SHP77 treated with DMSO at 0.1 percent for 48 hours (cell line): ENCODE results near the gene FBXO40.
"Not testable (repeated sequence)": the region's sequence is repeated elsewhere in the genome, so short reads cannot be mapped to it uniquely, and the experiment has no call there.

Experiments used
- DNase-seq: peaks from one replicate; lab custom pipeline; 2025; lab: John Stamatoyannopoulos, UW

The FBXO40 gene, protein sequence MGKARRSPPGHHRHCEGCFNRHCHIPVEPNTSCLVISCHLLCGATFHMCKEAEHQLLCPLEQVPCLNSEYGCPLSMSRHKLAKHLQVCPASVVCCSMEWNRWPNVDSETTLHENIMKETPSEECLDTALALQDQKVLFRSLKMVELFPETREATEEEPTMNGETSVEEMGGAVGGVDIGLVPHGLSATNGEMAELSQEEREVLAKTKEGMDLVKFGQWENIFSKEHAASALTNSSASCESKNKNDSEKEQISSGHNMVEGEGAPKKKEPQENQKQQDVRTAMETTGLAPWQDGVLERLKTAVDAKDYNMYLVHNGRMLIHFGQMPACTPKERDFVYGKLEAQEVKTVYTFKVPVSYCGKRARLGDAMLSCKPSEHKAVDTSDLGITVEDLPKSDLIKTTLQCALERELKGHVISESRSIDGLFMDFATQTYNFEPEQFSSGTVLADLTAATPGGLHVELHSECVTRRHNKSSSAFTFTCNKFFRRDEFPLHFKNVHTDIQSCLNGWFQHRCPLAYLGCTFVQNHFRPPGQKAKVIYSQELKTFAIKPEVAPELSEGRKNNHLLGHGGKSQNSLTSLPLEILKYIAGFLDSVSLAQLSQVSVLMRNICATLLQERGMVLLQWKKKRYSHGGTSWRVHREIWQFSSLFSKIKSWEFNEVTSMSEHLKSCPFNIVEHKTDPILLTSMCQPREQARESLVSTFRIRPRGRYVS

DNA sequence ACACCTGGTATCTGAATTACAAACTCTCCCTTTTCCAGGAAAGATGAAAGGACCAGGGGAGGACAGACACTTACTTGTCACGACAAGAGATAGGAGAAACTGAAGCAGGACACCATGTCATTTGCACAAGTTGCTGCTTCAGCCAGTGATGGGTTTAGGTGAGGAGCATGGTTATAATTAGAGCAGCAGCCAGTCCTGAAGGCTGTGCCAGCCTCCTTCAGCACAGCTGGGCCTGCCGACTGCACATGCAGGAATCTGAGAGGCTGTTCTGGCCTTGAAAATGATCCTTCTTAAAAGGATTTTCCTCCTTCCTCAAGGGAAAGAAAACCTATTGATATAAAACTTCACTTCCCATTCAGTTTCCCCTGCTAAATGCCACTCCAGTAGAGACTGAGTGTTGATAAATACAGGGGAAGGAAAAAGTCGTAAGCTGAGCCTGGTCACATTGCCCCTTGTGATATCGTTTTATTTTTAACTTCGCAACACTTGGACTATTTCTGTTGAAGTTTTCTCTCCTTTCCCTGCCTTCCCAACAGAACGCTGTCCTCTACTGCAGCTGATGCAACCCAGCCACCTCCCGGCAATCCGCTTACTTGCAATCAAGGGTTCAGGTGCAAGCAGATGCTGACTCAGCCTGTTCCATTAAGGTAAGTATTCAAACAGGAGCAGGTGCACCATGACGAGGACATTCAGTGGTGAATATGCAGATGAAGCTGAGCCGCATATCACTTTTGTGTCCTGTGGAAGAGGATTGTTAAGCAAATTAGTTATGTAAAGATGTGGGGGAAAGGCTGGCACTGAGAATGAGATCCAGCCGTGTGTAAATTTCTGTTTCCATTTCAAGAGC is at the start of gene FBXO40:
Gene FBXO40 (plus strand): TSS at position 524 of the 847 bp plus-strand sequence. CDS start 27,197 bp downstream, outside the sequence.
- peak; percentile 43 for DNase-seq

DNA sequence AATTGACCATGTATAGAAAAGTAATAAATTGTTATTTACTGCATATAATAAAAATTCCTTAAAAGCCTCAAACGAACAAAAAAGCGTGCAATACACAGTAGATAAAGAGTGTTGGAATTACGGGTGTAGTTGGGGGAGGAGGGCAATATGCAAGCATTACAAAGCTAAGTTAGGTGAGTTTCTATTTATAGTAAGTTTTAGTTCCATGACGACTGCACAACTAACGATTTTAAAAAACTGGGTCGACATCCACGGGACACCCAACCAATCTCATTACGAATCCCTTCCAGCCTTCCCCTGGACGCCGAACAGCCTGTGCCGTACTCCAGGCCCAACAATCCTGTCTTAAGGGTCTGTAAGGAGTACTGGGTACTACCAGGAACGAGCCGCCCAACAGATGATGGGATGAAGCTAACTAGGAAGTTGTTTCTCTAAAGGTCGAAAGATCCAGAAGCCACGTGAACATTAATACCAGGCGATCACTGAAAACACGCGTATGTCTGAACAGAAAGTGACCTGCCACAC is 48.1 kb upstream of the FBXO40 start:
- DNase-seq: no peak

DNA sequence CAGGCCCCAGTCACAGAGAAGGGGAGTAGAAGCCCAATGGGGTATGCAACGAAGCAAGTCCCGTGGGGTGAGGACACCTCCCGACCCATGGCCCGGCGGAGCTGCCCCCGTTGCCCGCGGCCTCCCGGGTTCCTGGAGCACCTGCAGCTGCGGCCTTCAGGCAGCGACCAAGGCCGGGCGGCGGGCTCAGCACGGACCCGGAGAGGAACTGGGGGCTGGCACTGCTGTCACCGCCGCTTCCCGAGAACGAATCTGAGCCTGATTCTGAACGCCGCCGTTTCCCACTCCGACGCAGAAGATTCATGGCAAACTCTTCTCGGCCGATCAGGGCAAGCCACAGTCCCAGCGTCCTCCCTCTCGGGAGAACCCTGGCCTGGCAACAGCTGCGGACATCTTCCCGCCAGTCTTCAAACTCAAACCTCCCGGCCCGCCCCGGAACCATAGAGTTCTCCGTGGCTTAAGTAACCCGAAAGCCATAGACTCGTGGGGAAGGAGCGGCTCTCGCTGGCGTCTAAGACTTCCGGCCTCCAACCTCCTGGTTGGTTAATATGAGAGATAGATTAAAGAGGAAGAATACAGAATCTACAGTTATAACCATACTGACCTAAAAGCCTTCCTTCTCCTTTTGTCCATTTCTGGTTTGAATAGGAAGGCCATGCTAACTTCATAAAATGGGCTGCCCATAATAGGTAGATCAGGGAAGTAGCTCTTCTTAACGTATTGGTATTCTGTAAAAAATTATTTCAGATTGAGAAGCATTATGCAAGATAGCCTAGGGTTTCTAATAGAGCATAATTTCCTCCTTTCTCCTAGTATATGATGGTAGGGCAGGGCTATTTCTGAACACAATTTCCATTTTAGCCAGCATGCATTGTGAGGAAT is 47.4 kb upstream of the FBXO40 start, which contains the start of gene POLQ:
Gene POLQ (minus strand): TSS at position 415 of the 882 bp plus-strand sequence. CDS start 111 bp downstream, at position 304.
- DNase-seq: peak; percentile 85

DNA sequence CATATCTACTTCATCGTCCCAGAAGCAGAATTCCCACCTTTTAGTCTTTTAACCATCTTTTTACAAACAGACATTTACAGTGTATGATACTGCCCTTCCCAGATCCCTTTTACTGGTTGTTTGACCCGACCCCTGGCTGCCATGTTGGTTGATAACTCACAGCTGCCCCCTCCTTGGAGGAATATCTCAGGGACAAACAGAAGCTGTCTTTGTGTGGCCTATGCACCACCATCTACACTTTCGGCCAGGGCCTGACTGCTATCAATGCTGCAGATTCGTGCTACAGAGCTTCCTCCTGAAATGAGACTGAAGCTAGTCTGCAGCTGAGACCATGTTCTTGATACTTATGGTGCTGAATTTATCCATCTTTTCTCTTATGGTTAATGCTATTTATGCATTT is 40.8 kb upstream of the FBXO40 start:
- DNase-seq: no peak

DNA sequence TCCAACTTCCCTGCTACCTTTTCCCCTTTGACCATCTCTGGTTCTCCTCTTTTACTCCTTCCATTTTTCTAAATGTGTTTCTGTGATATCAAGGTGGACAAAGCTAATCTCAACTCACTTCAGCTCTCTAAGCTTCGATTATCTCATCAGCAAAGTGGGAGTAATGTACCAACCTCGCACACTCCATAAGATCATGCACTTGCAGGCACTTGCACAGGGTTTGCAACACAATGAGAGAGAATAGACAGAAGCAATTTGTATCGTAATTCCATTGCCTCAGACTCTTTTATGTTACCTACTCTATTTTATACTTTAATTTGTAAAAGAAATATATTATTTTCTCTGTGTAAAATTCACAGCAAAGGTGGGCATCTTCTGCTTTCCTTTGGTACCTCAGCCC is 40.4 kb upstream of the FBXO40 start:
- no peak for DNase-seq

DNA sequence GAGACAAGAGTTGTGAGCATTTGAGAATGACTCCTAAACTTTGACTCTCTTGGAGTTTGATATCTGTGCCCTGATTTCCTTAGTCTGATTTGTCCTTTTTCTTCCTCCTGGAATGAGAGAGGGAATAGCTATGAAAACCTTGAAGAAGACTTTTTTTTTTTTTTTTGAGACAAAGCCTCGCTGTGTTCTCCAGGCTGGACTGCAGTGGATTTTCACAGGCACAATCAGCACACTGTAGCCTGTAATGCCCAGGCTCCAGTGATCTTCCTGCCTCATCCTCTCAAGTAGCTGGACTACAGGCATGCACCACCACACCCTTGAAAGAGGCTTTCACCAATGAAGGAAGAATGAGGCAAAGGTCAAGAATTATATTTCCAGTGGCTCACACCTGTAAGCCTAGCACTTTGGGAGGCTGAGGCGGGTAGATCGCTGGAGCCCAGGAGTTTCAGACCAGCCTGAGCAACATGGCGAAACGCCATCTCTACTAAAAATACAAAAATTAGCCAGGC is 35.7 kb upstream of the FBXO40 start:
- no peak for DNase-seq

DNA sequence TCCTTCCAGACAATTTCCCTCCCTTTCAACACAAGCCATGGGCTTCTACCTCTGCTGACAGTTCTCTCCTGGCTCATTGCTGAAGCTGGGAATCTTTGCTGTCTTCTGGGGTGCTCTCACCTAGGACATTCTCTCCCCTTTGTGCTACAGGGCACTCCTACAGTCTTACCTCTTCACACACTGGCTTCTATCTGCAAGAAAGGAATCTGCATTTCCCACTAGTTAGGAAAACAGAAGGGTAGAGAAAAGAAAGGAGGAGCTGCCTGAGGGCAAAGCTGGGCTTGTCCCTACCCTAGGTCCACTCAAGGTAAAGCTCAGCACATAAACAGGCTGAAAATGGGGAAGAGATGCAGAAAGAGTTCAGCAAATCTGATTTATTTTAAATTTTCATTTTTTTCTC is 31.0 kb upstream of the FBXO40 start:
- DNase-seq: no peak

DNA sequence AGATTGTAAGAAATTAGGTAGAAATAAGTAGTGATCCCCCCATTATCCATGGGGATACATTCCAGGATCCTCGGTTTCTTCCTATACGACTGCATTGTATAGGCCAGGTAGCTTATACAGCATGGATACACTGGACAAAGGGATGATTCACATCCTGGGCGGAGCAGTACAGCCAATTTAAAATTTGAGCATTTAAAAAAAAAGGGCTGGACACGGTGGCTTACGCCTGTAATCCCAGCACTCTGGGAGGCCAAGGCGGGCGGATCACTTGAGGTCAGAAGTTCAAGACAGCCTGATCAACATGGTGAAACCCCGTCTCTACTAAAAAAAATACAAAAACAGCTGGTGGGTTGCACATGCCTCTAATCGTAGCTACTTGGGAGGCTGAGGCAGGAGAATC is 26.4 kb upstream of the FBXO40 start:
- DNase-seq: no peak

DNA sequence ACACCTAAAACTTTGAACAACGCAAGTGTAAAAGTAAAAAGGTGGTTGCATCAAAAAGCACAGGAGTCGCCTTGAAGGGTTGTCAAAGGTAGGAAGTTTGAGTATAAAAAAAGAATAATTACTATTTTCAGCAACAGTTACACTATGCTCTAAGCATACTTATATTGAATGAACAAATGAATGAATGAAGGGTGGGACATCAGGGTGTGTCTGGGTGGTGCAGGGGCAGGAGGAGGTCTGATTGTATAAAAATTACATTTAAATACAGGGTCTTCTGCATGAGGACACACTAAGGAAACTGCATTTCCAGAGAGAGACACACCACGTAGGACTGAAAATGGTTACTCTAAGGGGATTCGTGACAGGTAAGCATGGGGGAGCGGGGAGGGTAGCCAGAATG is 25.5 kb upstream of the FBXO40 start, which contains the start of gene ARGFX:
Gene ARGFX (plus strand): TSS at position 301 of the 400 bp plus-strand sequence. CDS start 2,765 bp downstream, outside the sequence.
- no peak for DNase-seq

DNA sequence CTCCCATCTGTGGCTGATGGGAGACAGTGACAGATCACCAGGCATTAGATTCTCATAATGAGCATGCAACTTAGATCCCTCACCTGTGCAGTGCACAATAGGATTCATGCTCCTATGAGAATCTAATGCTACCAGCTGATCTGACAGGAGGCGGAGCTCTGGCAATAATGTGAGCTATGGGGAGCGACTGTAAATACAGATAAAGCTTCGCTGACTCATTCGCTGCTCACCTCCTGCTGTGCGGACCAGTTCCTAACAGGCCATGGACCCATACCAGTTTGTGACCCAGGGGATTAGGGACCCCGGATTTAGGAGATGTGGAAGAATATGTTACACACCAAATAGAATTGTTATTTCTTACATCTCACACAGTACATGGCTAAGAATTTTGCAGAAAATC is 18.7 kb upstream of the FBXO40 start:
- peak; percentile 32 for DNase-seq

DNA sequence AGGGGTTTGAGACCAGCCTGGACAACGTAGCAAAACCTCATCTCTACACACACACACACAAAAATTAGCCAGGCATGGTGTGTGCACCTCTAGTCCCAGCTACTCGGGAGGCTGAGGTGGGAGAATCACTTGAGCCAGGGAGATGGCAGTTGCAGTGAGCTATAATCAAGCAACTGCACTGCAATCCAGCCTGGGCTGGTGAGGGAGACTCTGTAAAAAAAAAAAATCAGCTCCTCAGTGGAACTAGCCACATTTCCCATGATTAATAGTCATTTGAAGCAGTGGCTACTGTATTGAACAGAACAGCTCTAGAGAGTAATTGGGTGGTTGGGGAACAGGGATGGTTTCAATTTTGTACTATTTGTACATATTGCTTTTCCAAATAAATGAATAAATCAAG is 11.5 kb upstream of the FBXO40 start:
- no peak for DNase-seq

DNA sequence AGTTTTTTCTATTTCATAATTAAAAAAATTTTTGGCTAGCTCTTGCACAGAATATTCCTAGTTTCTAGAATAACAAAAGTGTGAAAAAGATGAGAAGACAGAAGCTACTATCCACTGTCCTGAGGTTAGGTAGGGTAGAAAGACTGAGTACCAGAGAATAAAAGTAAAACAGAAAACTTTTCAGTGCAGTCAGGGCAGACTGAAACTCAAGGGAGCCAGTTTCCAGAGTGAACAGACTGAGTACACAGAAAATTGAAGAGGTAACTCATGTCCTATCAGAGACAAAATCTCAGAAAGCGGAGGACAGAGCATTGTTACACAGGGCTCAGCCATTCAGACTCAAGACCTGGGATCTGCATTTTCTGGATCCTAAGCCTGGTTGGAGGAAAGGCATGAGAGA is 8.8 kb upstream of the FBXO40 start:
- DNase-seq: no peak

DNA sequence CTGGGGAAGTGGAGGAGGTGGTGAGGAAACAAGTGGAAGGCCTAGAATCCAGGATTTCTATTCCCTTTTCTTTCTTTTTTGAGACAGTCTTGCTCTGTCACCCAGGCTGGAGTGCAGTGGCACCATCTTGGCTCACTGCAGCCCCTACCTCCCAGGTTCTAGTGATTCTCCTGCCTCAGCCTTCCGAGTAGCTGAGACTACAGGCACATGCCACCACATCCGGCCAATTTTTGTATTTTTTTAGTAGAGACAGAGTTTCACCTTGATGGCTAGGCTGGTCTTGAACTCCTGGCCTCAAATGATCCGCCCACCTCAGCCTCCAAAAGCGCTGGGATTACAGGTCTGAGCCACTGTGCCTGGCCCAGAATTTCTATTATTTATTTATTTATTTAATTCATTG is 627 bp downstream of the FBXO40 start:
- not testable (repeated sequence) for DNase-seq

DNA sequence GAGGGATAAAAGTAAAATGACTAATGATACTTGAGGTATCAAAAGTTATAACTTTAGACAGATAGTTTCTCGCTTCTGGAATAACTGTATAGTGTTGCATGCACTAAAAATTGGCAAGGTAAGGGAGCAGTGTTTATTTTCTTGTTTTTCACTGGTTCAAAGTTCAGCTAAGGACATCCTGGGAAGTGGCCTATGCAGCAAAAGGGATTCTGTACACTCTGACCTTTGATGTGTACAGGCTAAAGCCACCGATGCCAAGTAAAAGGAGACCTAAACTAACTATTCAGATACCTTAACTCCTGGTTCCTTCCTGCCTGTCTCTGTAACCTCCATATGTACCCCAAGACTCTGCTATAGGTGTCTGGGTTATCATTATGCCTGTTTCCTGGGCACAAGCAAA is 1.7 kb downstream of the FBXO40 start:
- no peak for DNase-seq

DNA sequence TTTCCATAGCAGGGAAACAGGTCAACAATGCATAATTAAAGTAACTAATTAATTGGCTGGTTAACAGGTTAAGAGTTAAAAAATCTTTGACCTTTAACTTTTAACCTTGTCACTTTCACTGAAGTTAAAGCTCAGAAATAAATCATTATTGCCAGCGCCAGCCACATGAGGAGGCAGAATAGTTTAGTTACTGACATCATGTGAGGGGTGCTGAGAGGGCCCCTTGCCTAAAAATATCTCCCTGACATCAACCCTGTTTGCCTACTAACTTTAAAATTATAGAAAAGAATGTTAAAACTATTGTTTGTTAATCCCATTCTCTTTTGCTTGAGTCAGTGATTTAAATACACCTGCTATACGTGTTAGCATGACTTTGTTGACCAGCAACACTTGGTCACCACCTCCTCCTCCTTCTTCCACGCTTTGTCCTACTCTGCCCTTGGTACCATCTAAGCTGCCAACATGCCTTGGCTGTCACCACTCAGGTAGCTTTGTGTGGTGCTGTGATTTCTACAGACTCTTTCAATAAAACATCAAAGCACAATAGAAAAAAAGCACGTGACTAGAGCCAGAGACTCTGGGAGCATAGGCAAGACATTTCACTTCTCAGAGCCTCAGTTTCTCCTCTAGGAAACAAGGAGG is 2.7 kb downstream of the FBXO40 start:
- DNase-seq: no peak

DNA sequence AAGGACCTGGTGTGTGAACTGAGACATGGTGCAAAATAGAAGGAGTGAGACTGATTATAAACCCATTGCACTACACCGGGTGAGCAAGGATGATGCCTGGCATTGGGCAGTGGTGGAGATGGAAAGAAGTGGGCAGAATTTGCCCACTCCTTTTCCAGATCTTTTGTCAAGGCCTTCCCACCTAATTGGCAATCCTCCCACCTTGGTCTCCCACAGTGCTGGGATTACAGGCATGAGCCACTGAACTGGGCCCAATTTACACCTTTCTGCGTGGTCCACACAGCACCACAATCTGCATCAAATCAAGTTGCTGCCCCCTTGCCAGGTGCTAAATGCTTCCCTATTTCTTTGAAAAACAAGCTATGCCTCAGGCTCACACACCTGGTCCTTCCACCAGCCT is 5.4 kb downstream of the FBXO40 start:
- no peak for DNase-seq

DNA sequence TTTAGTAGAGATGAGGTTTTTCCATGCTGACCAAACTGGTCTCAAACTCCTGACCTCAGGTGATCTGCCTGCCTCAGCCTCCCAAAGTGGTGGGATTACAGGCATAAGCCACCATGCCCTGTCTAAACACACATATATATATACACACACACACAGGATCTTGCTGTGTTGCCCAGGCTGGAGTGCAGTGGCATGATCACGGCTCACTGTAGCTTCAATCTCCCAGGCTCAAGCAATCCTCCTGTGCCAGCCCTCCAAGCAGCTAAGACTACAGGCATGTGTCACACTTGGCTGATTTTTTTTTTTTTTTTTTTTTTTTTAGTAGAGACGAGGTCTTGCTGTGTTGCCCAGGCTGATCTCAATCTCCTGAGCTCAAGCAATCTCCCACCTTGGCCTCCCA is 6.7 kb downstream of the FBXO40 start:
- DNase-seq: not testable (repeated sequence)

DNA sequence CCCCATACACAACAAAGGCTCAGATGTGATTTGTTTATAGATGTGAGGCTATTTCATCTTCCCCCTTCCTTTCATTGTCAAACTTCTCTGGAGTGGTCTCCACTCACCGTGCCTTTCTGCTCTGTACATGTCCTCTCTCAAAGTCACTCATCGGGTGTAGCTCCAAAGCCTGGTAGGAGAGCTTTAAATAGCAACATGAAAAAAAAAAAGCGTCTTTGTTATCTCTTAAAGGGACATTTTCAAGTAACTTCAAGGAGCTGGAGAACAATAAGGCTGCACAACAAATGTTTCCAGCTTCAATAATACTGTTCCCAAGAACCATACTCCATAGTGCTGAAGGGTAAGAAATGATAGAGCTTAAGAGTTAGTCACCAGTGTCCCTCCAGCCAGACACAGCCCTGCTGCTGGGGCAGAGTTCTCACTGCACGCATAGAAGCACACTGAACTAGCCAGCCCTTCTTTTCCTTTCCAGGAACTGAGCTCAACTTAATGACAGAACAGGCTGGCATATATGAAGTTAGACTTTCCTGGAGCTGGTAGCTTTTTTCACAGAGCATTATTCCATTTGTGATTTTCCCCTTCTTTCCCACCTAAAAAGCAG is 8.1 kb downstream of the FBXO40 start:
- DNase-seq: no peak

DNA sequence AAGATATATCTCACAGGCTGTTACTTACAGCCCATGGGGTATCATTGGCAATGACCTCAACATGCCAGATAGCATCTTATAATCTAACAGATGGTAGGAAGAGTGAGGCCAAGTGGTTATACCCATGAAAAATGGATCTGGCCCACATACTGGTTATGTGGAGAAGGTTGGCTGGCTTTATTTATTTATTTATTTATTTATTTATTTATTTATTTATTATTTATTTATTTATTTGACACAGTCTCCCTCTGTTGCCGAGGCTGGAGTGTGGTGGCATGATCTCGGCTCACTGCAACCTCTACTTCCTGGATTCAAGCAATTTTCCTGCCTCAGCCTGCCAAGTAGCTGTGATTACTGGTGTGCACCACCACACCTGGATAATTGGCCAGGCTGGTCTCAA is 11.6 kb downstream of the FBXO40 start:
- no peak for DNase-seq

DNA sequence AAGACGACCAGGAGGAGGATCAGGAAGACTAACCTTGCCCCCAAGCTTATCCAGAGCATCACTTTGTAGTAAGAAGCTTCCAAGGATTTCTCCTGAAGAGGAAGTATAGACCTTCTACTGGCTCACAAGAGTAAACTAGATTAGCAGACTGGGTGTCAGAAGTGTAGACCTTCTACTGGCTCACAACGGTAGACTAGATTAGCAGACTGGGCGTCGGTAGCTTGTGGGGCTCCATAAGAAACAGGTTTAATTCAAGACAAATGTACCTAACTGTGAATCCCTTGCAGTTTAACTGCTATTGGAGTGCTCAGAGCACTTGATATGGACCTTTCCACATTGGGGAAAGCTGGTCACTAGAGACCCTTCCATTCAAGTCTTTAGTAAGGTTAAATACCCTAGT is 12.9 kb downstream of the FBXO40 start:
- no peak for DNase-seq
